Measurements from ENCODE around the gene ITGA2.

GRCh38 chr5:53087171-53087570 is 98.0 kb downstream of the ITGA2 start:
- no peak for TF ChIP-seq POLR2A (IDR thresholded peaks at IDR 0.05)
- TF ChIP-seq, protein P1, sequence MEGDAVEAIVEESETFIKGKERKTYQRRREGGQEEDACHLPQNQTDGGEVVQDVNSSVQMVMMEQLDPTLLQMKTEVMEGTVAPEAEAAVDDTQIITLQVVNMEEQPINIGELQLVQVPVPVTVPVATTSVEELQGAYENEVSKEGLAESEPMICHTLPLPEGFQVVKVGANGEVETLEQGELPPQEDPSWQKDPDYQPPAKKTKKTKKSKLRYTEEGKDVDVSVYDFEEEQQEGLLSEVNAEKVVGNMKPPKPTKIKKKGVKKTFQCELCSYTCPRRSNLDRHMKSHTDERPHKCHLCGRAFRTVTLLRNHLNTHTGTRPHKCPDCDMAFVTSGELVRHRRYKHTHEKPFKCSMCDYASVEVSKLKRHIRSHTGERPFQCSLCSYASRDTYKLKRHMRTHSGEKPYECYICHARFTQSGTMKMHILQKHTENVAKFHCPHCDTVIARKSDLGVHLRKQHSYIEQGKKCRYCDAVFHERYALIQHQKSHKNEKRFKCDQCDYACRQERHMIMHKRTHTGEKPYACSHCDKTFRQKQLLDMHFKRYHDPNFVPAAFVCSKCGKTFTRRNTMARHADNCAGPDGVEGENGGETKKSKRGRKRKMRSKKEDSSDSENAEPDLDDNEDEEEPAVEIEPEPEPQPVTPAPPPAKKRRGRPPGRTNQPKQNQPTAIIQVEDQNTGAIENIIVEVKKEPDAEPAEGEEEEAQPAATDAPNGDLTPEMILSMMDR (IDR thresholded peaks at IDR 0.05), result no peak
